Ovary (tissue), 9 donors: Measurements from ENCODE around the gene EPHB1. TPM values are rescaled to one million over a fixed set of nuclear protein-coding genes. Genes with fewer than 3 reads are reported as not detected.

ENCODE experiments used
- DNase-seq, 5 donors: peaks; one replicate each; pipeline ENCODE4 v3.0.0-alpha.2; 2019 to 2020
- H3K27ac ChIP-seq, 2 donors: fragments of 200-600 bp; one replicate each; pipeline versions ENCODE4 v1.5.1 to v1.8.0; 2019 to 2022
- H3K27me3 ChIP-seq: fragments of 200-600 bp; one replicate; pipeline ENCODE4 v1.8.0; 2022
- H3K36me3 ChIP-seq: fragments of 200-600 bp; sonication (generic); one replicate; pipeline ENCODE4 v1.5.1; 2019
- H3K4me1 ChIP-seq: one replicate; pipeline ENCODE4 v1.8.1; 2013; ENCODE audit warnings: mild to moderate bottlenecking, moderate library complexity; ENCODE audit not compliant: insufficient read depth
- H3K4me3 ChIP-seq: fragments of 200-600 bp; sonication (generic); one replicate; pipeline ENCODE4 v1.5.1; 2017
- H3K9me3 ChIP-seq, 2 donors: fragments of 200-600 bp in 1 of 2; sonication (generic) in 1 of 2; one replicate each; pipeline versions ENCODE4 v1.5.1 to v1.8.1; 2013 to 2019; ENCODE audit warnings: mild to moderate bottlenecking in 1 of 2, moderate library complexity in 1 of 2
- EP300 ChIP-seq: sonication (generic); formaldehyde crosslinking; IDR thresholded peaks from one replicate; pipeline ENCODE4 v1.6.1; 2017; ENCODE audit warnings: antibody characterized with exemption
- POLR2A ChIP-seq: fragments of 450-650 bp; IDR thresholded peaks from one replicate; pipeline ENCODE4 v1.6.1; 2017; ENCODE audit warnings: antibody characterized with exemption, mild to moderate bottlenecking, moderate library complexity
- WGBS, 3 donors: extraction: QIAGEN DNeasy Blood & Tissue Kit in 1 of 3; methylation state at CpG; one replicate each; pipeline versions ENCODE4 v1.1.5 to v1.1.7; 2013 to 2017; 5-methylcytosine and 5-hydroxymethylcytosine counted together
- intact Hi-C, 4 donors: fragments of 100-400 bp; cut with DNase I; formaldehyde crosslinking; loops; one replicate each; pipeline versions ENCODE4 v1.11.0 to v1.15.1; 2022 to 2023
- polyA plus RNA-seq, 2 donors: library from polyadenylated mRNA; stranded (reverse); fragments of 200-250 nt in 1 of 2; fragments of 350-450 nt in 1 of 2; fragmentation: Illumina TruSeq in 1 of 2; extraction: RNeasy Lipid Tissue Mini Kit (QIAGEN cat#74804) in 1 of 2; gene quantifications; one replicate each; pipeline ENCODE4 v1.2.3, GENCODE V29; 2013 to 2014
- total RNA-seq, 7 donors: library from RNA; depleted of rRNA in 2 of 7; stranded (reverse); fragments of >200 nt in 2 of 7; fragmentation: NEBNext Ultra II Directional in 3 of 7; extraction: Animal tissue kit (Norgen Biotek cat#: 25700) in 3 of 7; gene quantifications; one replicate each; pipeline versions ENCODE4 v1.1.0 to v1.2.4, GENCODE V29; 2016 to 2023
- TF ChIP-seq, protein P1 (sequence below), 3 donors: fragments of 450-650 bp in 2 of 3; fragments of 200-600 bp in 1 of 3; IDR thresholded peaks; one replicate each; pipeline versions ENCODE4 v1.5.1 to v1.8.0; 2016 to 2022; ENCODE audit warnings: antibody characterized with exemption in 3 of 3, mild to moderate bottlenecking in 1 of 3
- donor health status: DM: no; HTN: no; CAD: no; lungs with moderate emphysema.
- donor health status: DM: no; HTN: no; CAD: no.
- donor health status: Bipolar disorder and iron deficiency.
- donor health status: DM: yes; HTN: yes; CAD: no.
- donor health status: DM: no; HTN: no; CAD: no.
- donor health status: DM: yes; HTN: yes; CAD: no.

Gene EPHB1
- total and polyA plus RNA-seq, 9 donors = 0.25 to 2.7 (median 1.0) TPM

DNA sequence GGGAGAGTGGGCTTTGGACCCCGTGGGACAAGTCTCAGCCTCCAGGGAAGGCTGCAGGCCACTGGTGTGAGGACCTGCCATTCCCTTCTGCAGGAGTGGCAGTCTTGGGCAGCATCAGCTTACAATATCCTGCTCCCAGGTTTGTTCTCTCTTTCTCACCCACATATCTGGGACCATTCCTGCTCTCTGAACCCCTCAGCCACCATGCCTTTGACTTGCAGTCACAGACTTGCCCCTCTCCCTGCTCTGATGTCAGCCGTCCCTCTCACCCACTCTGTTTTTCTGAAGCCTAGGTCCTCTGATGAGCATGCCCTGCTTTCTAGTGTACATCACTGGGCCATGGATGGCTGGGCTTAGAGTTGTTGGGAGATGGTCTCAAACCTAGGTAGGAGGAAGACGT is 282.1 kb downstream of the EPHB1 start:
- TF ChIP-seq EP300 (no peak), POLR2A (no peak)
- TF ChIP-seq, protein P1, sequence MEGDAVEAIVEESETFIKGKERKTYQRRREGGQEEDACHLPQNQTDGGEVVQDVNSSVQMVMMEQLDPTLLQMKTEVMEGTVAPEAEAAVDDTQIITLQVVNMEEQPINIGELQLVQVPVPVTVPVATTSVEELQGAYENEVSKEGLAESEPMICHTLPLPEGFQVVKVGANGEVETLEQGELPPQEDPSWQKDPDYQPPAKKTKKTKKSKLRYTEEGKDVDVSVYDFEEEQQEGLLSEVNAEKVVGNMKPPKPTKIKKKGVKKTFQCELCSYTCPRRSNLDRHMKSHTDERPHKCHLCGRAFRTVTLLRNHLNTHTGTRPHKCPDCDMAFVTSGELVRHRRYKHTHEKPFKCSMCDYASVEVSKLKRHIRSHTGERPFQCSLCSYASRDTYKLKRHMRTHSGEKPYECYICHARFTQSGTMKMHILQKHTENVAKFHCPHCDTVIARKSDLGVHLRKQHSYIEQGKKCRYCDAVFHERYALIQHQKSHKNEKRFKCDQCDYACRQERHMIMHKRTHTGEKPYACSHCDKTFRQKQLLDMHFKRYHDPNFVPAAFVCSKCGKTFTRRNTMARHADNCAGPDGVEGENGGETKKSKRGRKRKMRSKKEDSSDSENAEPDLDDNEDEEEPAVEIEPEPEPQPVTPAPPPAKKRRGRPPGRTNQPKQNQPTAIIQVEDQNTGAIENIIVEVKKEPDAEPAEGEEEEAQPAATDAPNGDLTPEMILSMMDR (IDR thresholded peaks at IDR 0.05) = no peak
- H3K4me3 ChIP-seq = no peak overlapping the region
- WGBS, 3 donors = 44 to 49% (median 45%) methylated on average over 3 of the region's 3 CpGs
- no peak for DNase-seq
- H3K36me3 ChIP-seq = no peaks in the 10 kb centered on the region
- H3K27me3 ChIP-seq = no peaks in the 10 kb centered on the region
- no peaks in the 10 kb centered on the region for H3K9me3 ChIP-seq
- no peak overlapping the region for H3K27ac ChIP-seq
- intact Hi-C loops = no loop called here
- H3K4me1 ChIP-seq = no peaks in the 10 kb centered on the region

DNA sequence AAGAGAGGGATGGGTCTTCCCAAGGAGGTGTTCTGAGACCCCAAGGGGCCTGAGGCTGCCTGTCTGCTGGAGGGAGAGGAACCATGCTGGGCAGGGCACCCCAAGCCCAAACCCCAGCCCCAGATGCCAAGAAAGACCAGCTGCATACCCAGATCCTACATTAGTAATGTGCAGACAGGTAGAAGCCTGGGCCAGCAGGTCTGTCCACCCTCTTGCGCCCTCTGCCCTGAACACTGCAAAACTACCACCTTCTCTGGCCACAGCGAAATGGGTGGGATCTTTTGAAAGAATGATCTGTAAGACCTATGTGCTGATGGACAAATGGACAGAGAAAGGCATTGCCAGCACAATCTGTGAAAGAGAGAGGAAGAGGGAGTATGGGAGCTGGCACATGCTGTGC is 283.2 kb downstream of the EPHB1 start:
- H3K4me1 ChIP-seq = no peaks in the 10 kb centered on the region
- no peaks in the 10 kb centered on the region for H3K36me3 ChIP-seq
- TF ChIP-seq, protein P1 (IDR thresholded peaks at IDR 0.05) = no peak
- TF ChIP-seq POLR2A = no peak
- TF ChIP-seq EP300 = no peak
- no peak for DNase-seq
- no peak overlapping the region for H3K27ac ChIP-seq
- no peaks in the 10 kb centered on the region for H3K27me3 ChIP-seq
- H3K4me3 ChIP-seq = no peak overlapping the region
- WGBS, 3 donors = 84 to 91% (median 87%) methylated on average over 2 of the region's 2 CpGs
- H3K9me3 ChIP-seq = no peaks in the 10 kb centered on the region
- intact Hi-C loops = no loop called here

DNA sequence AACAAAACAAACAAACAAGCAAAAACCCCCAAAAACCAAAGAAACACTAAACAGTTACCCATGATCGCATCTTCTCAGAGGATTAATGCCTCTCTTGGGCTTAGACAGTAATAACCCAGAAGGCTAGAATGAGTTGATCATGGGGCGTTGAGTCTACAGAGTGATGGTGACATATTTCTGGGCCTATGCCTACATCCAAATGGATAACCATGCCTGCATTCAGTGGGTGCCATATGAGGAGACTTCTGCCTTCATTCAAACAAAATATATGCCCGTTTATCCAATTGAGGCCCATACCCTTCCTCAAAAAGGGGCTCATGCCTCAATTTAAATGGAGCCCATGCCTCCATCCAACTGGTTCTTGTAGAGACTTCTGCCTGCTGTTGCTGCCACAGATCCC is 284.0 kb downstream of the EPHB1 start:
- intact Hi-C loops = no loop called here
- 83 to 85% (median 84%) methylated on average over 3 of the region's 3 CpGs for WGBS, 3 donors
- Histone ChIP-seq H3K27me3 (no peaks in the 10 kb centered on the region), H3K4me3 (no peak overlapping the region), H3K4me1 (no peaks in the 10 kb centered on the region), H3K27ac (no peak overlapping the region), H3K36me3 (no peaks in the 10 kb centered on the region), H3K9me3 (no peaks in the 10 kb centered on the region)
- TF ChIP-seq, protein P1 (IDR thresholded peaks at IDR 0.05) = no peak
- TF ChIP-seq POLR2A = no peak
- TF ChIP-seq EP300 = no peak
- no peak for DNase-seq

DNA sequence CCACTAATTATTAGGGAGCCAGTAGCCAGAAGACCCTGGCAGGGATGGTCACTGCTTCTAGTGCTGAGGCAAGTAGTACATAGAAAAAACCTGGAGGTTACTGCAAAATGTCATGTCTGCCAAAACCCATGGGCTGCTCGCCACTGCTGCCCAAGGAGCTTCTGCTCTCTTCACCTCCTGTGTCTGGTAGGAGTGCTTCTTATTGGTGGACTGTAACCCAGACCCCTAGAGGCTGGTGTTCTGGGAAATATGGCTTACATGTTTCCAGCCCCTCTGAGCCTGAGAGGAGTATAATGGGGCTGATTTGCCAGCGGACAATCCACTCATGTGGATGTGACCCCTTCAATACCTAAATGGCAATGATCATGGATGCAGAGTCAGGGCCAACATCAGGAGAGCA is 286.4 kb downstream of the EPHB1 start:
- H3K4me3 ChIP-seq = no peak overlapping the region
- no peak overlapping the region for H3K27ac ChIP-seq
- H3K4me1 ChIP-seq = no peaks in the 10 kb centered on the region
- DNase-seq = no peak
- TF ChIP-seq, protein P1 (IDR thresholded peaks at IDR 0.05) = no peak
- TF ChIP-seq EP300 (no peak), POLR2A (no peak)
- H3K36me3 ChIP-seq = no peaks in the 10 kb centered on the region
- WGBS, 3 donors = 60 to 87% (median 73%) methylated on average over 2 of the region's 2 CpGs
- H3K27me3 ChIP-seq = no peaks in the 10 kb centered on the region
- intact Hi-C loops = no loop called here
- H3K9me3 ChIP-seq = no peaks in the 10 kb centered on the region
